Fibroblast of the conjunctiva (primary cell): ENCODE data around the gene KIF17.
A peak's percentile ranks its signal among the peaks of the same experiment; 100 is the strongest.
"Not testable (repeated sequence)": the region's sequence is repeated elsewhere in the genome, so short reads cannot be mapped to it uniquely, and the experiment has no call there.

Source experiments
- DNase-seq: peaks from one replicate; pipeline ENCODE4 v3.0.0-alpha.2; 2010; ENCODE audit warnings: low read depth

The KIF17 gene

GRCh38 chr1:20727746-20728316 is 10.0 kb upstream of the KIF17 start:
- DNase-seq: no peak

GRCh38 chr1:20726932-20727745 is 9.3 kb upstream of the KIF17 start:
- no peak for DNase-seq

- DNase-seq: no peak
These were observed 8.5 kb upstream of the KIF17 start for GRCh38 chr1:20726118-20726911.

- DNase-seq: peak; percentile 18
These were observed 7.6 kb upstream of the KIF17 start for GRCh38 chr1:20725189-20726117.

GRCh38 chr1:20724364-20725188 is 6.8 kb upstream of the KIF17 start:
- DNase-seq: no peak

GRCh38 chr1:20723537-20724363 is 5.9 kb upstream of the KIF17 start:
- DNase-seq: no peak

- DNase-seq: no peak
These were observed 5.3 kb upstream of the KIF17 start for GRCh38 chr1:20723159-20723536.

GRCh38 chr1:20721117-20722061 is 3.6 kb upstream of the KIF17 start:
- DNase-seq: no peak

- DNase-seq: no peak
These were observed 2.9 kb upstream of the KIF17 start for GRCh38 chr1:20720631-20721091.

- DNase-seq: no peak
These were observed 2.2 kb upstream of the KIF17 start for GRCh38 chr1:20719871-20720620.

GRCh38 chr1:20719261-20719660 is 1.5 kb upstream of the KIF17 start:
- DNase-seq: no peak

- DNase-seq: not testable (repeated sequence)
These were observed 606 bp upstream of the KIF17 start for GRCh38 chr1:20718343-20718882.

- DNase-seq: no peak
These were observed 1.6 kb downstream of the KIF17 start for GRCh38 chr1:20716232-20716631.

GRCh38 chr1:20715406-20715805 is 2.4 kb downstream of the KIF17 start:
- no peak for DNase-seq

- no peak for DNase-seq
These were observed 4.4 kb downstream of the KIF17 start for GRCh38 chr1:20713440-20713839.

- no peak for DNase-seq
These were observed 5.6 kb downstream of the KIF17 start for GRCh38 chr1:20712215-20712577.

- DNase-seq: no peak
These were observed 6.3 kb downstream of the KIF17 start for GRCh38 chr1:20711285-20712214.
